ENCODE results near the gene A2M.

DNA sequence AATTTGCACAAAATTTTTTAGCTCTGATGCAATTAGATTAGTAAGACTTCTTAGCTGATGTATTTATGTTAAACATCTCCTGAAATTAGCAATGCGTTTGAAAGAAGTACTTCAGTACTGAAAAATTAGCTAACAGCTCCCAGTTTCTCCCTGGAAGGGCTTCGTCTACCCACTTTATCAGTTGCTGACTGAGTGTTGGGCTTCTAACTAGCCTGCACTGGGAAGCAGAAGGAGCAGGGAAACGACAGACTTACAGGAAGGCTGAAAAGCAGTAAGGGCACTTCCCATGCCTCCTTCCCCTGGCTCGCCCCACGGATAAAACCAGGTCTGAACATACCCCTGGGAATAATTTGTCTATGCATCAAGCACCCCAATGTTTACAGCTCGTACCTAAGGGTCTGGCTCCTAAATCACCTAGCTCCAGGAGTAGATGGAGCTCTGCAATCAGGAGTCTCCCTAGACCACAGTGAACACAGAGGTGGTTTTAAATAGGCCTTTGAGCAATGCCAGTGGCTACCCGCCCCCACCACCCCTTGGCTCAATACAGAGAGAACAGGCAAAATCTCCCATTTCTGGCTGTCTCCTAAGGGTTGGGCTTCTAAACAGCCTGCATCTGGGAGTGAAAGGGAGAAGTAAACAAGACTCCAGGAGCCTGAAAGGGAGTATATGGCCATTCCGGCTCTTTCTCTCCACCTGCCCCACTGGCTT, 23.7 kb downstream of the A2M start:
- TF ChIP-seq, protein P1, sequence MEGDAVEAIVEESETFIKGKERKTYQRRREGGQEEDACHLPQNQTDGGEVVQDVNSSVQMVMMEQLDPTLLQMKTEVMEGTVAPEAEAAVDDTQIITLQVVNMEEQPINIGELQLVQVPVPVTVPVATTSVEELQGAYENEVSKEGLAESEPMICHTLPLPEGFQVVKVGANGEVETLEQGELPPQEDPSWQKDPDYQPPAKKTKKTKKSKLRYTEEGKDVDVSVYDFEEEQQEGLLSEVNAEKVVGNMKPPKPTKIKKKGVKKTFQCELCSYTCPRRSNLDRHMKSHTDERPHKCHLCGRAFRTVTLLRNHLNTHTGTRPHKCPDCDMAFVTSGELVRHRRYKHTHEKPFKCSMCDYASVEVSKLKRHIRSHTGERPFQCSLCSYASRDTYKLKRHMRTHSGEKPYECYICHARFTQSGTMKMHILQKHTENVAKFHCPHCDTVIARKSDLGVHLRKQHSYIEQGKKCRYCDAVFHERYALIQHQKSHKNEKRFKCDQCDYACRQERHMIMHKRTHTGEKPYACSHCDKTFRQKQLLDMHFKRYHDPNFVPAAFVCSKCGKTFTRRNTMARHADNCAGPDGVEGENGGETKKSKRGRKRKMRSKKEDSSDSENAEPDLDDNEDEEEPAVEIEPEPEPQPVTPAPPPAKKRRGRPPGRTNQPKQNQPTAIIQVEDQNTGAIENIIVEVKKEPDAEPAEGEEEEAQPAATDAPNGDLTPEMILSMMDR (conservative IDR thresholded peaks at IDR 0.05; ENCODE audit: low read depth in 2 of 2): no peak
- TF ChIP-seq EZH2 (IDR thresholded peaks at IDR 0.05; ENCODE audit: low read depth, unreplicated experiment) (no peak), EZH2phosphoT487 (IDR thresholded peaks at IDR 0.05; ENCODE audit: unreplicated experiment) (no peak), CREB1 (CRISPR knock-in tag; IDR thresholded peaks at IDR 0.05; ENCODE audit: low read depth) (no peak), POLR2AphosphoS5 (IDR thresholded peaks at IDR 0.05; ENCODE audit: low read depth) (no peak), ZNF462 (CRISPR knock-in tag; IDR thresholded peaks at IDR 0.05) (no peak), ZNF331 (CRISPR knock-in tag; IDR thresholded peaks at IDR 0.05; ENCODE audit: low read depth) (no peak), ZNF114 (CRISPR knock-in tag; IDR thresholded peaks at IDR 0.05) (no peak), JUNB (IDR thresholded peaks at IDR 0.05; ENCODE audit: unreplicated experiment) (no peak)
- TF ChIP-seq, protein P2, sequence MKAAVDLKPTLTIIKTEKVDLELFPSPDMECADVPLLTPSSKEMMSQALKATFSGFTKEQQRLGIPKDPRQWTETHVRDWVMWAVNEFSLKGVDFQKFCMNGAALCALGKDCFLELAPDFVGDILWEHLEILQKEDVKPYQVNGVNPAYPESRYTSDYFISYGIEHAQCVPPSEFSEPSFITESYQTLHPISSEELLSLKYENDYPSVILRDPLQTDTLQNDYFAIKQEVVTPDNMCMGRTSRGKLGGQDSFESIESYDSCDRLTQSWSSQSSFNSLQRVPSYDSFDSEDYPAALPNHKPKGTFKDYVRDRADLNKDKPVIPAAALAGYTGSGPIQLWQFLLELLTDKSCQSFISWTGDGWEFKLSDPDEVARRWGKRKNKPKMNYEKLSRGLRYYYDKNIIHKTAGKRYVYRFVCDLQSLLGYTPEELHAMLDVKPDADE (IDR thresholded peaks at IDR 0.05): no peak
- TF ChIP-seq, protein P3, sequence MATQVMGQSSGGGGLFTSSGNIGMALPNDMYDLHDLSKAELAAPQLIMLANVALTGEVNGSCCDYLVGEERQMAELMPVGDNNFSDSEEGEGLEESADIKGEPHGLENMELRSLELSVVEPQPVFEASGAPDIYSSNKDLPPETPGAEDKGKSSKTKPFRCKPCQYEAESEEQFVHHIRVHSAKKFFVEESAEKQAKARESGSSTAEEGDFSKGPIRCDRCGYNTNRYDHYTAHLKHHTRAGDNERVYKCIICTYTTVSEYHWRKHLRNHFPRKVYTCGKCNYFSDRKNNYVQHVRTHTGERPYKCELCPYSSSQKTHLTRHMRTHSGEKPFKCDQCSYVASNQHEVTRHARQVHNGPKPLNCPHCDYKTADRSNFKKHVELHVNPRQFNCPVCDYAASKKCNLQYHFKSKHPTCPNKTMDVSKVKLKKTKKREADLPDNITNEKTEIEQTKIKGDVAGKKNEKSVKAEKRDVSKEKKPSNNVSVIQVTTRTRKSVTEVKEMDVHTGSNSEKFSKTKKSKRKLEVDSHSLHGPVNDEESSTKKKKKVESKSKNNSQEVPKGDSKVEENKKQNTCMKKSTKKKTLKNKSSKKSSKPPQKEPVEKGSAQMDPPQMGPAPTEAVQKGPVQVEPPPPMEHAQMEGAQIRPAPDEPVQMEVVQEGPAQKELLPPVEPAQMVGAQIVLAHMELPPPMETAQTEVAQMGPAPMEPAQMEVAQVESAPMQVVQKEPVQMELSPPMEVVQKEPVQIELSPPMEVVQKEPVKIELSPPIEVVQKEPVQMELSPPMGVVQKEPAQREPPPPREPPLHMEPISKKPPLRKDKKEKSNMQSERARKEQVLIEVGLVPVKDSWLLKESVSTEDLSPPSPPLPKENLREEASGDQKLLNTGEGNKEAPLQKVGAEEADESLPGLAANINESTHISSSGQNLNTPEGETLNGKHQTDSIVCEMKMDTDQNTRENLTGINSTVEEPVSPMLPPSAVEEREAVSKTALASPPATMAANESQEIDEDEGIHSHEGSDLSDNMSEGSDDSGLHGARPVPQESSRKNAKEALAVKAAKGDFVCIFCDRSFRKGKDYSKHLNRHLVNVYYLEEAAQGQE (IDR thresholded peaks at IDR 0.05; ENCODE audit: unreplicated experiment): no peak

All from GM23338 (cell line).